ENCODE measurements around the gene RUSF1. TPM values are rescaled to one million over a fixed set of nuclear protein-coding genes. Genes with fewer than 3 reads are reported as not detected.

The RUSF1 gene
- total and polyA plus RNA-seq, 4 donors: 21.8 to 73.1 (median 49.5) TPM

- no peaks in the 10 kb centered on the region for H3K27me3 ChIP-seq (ENCODE audit: control insufficient read depth in 4 of 4, insufficient read depth in 4 of 4, low read length in 3 of 4)
- H3K9ac ChIP-seq (ENCODE audit: low read depth in 1 of 2, low read length in 2 of 2): no peak overlapping the region
- no peaks in the 10 kb centered on the region for H3K9me3 ChIP-seq (ENCODE audit: control insufficient read depth in 4 of 4, low read length in 3 of 4)
- no peak for TF ChIP-seq FOXA1 (IDR thresholded peaks at IDR 0.05)
- TF ChIP-seq ATF3 (IDR thresholded peaks at IDR 0.05): no peak
- TF ChIP-seq FOXA2 (IDR thresholded peaks at IDR 0.05): no peak
- TF ChIP-seq EGR1 (IDR thresholded peaks at IDR 0.05; ENCODE audit: low read depth in 2 of 2): no peak
- no peak for TF ChIP-seq ZBTB33 (IDR thresholded peaks at IDR 0.05)
- H3K4me3 ChIP-seq (ENCODE audit: low read depth in 1 of 3, low read length in 3 of 3): no peak overlapping the region
- H3K4me1 ChIP-seq (ENCODE audit: control insufficient read depth in 4 of 4, insufficient read depth in 4 of 4, low read length in 3 of 4): peaks cover 5 to 15% (median 10%) of the 10 kb centered on the region in 4 donors
- no peak overlapping the region for H3K27ac ChIP-seq (ENCODE audit: low read depth in 1 of 2, low read length in 2 of 2)
- WGBS: 87% methylated on average over 3 of the region's 3 CpGs
- no peak for DNase-seq (ENCODE audit: low spot score)
- H3K36me3 ChIP-seq (ENCODE audit: control insufficient read depth in 4 of 4, insufficient read depth in 3 of 4, low read depth in 1 of 4, low read length in 3 of 4): peaks cover 0 to 16% (median 2%) of the 10 kb centered on the region in 4 donors
These were observed 37.6 kb downstream of the RUSF1 start for GRCh38 chr16:31470615-31471014.

- peaks cover 8 to 18% (median 11%) of the 10 kb centered on the region in 4 donors for H3K4me1 ChIP-seq (ENCODE audit: control insufficient read depth in 4 of 4, insufficient read depth in 4 of 4, low read length in 3 of 4)
- 95% methylated on average over 5 of the region's 5 CpGs for WGBS
These were observed 40.3 kb downstream of the RUSF1 start for GRCh38 chr16:31467858-31468257.

More at GRCh38 chr16:31467858-31468257, 40.3 kb downstream of the RUSF1 start:
- TF ChIP-seq HNF4G (IDR thresholded peaks at IDR 0.05): no peak
- TF ChIP-seq JUND (IDR thresholded peaks at IDR 0.05): no peak
- no peak for TF ChIP-seq YY1 (IDR thresholded peaks at IDR 0.05)
- TF ChIP-seq EGR1 (IDR thresholded peaks at IDR 0.05; ENCODE audit: low read depth in 2 of 2): no peak
- no peak for TF ChIP-seq RAD21 (IDR thresholded peaks at IDR 0.05)
- no peak for TF ChIP-seq SP1 (IDR thresholded peaks at IDR 0.05)
- no peak for TF ChIP-seq RXRA (IDR thresholded peaks at IDR 0.05)
- TF ChIP-seq ATF3 (IDR thresholded peaks at IDR 0.05): no peak
- no peak for TF ChIP-seq CTCF (IDR thresholded peaks at IDR 0.05; ENCODE audit: low read depth, low read length, missing input control)
- no peak for TF ChIP-seq GABPA (IDR thresholded peaks at IDR 0.05 in 1 of 2, conservative IDR thresholded peaks at IDR 0.05 in 1 of 2)
- TF ChIP-seq TAF1 (conservative IDR thresholded peaks at IDR 0.05): no peak
- Histone ChIP-seq H3K9ac (ENCODE audit: low read depth in 1 of 2, low read length in 2 of 2) (no peak overlapping the region), H3K9me3 (ENCODE audit: control insufficient read depth in 4 of 4, low read length in 3 of 4) (no peaks in the 10 kb centered on the region), H3K27me3 (ENCODE audit: control insufficient read depth in 4 of 4, insufficient read depth in 4 of 4, low read length in 3 of 4) (no peaks in the 10 kb centered on the region), H3K27ac (ENCODE audit: low read depth in 1 of 2, low read length in 2 of 2) (no peak overlapping the region), H3K36me3 (ENCODE audit: control insufficient read depth in 4 of 4, insufficient read depth in 3 of 4, low read depth in 1 of 4, low read length in 3 of 4) (peaks cover 0 to 23% (median 3%) of the 10 kb centered on the region in 4 donors), H3K4me3 (ENCODE audit: low read depth in 1 of 3, low read length in 3 of 3) (no peak overlapping the region)
- no peak for DNase-seq (ENCODE audit: low spot score)

All from liver (tissue), 9 donors.